Glomerular visceral epithelial cell (primary cell): ENCODE data around the gene SHKBP1.
A peak's percentile ranks its signal among the peaks of the same experiment; 100 is the strongest.
"Not testable (repeated sequence)": the region's sequence is repeated elsewhere in the genome, so short reads cannot be mapped to it uniquely, and the experiment has no call there.

Experiments
- DNase-seq: peaks from one replicate; pipeline ENCODE4 v3.0.0-alpha.2; 2016; ENCODE audit errors: extremely low spot score

SHKBP1 gene

GRCh38 chr19:40585241-40585981 lies 8.7 kb downstream of the SHKBP1 start:
- peak; percentile 91 for DNase-seq

DNA sequence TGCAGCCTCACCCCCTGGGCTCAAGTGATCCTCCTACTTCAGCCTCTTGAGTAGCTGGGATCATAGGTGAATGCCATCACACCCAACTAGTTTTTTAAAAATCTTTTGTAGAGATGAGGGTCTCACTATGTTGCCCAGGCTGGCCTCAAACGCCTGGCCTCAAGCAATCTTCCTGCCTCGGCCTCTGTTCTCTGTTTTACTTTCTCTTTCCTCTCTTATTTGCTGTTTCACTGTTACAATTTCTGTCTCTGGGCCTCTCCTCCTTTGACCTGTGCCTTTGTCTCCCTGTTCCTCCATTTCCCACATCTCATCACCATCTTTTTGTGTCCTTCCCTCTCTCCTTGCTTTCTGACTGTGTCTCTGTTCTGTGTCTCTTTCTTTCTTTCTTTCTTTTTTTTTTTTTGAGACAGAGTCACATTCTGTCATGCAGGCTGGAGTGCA lies 9.3 kb downstream of the SHKBP1 start:
- no peak for DNase-seq

DNA sequence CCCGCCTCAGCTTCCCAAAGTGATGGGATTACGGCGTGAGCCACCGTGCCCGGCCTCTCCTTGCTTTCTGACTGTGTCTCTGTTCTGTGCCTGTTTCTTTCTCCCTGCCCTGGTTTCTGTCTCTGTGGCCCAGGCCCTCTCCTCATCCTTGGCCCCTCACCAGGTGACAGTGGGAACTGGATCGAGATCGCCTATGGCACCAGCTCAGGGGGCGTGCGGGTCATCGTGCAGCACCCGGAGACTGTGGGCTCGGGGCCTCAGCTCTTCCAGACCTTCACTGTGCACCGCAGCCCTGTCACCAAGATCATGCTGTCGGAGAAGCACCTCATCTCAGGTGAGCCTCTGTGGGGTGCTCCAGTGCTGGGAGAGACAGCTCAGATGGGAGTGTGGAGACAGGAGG lies 9.9 kb downstream of the SHKBP1 start:
- no peak for DNase-seq

DNA sequence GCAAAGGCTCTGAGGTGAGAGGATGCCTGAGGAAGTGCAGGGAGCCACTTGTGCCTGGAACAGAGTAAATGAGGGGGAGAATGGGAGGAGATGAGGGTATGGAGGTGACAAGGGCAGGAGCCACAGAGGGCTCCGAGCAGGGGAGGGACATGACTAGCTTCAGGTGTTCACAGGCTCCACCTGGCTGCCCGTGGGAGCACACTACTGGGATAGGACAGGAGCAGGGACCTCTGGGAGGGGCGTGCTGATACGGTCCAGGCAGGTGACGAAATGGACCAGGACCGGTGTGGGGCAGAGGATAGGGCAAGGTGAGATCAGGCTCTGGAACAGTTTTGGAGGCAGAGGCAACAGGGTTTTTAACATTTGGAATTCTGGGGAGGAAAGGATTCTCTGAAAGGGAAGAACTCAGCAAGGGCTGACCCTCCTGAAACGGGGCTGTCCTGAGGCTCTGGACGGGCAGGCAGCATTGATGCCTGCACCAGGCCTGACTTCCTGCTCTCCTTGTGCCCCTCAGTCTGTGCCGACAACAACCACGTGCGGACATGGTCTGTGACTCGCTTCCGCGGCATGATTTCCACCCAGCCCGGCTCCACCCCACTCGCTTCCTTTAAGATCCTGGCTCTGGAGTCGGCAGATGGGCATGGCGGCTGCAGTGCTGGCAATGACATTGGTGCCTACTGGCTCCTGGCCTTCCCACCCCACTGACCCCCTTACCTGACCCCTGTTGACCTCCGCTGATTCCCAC lies 11.6 kb downstream of the SHKBP1 start:
- DNase-seq = peak; percentile 84

- no peak for DNase-seq
Measured at GRCh38 chr19:40588926-40589569, 12.4 kb downstream of the SHKBP1 start.

DNA sequence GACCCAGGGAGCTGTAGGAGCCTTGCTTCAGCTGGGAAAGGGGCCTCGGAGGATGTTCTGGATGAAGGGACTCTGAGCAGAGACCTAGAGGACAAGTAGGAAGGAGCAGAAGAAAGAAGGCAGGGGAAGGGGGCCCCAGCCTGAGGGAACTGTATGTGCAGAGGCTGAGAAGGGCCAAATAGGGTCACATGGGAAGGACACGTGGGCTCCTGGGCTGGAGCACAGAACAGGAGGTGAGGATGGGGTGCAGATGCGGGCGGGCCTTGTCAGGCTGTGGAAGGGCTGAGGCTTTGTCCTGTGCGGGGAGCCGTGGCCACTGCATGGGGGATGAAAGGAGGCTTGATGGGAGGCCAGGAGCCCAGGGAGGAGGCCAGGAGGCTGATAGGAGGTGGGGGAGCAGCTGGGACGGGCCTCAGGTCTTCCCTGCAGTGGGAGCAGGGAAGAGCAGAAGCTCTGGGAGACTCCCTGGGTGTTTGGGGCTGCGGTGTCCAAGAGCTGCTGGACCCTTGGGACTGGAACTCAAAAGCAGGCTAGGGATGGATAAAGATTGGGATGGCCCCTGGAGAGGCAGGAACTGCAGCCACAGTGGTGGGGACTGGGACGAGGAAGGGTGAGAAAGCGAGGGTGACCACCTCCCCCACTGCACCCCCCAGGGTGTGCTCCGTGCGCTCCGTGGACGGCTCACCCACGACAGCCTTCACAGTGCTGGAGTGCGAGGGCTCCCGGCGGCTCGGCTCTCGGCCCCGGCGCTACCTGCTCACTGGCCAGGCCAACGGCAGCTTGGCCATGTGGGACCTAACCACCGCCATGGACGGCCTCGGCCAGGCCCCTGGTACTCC lies 13.1 kb downstream of the SHKBP1 start:
- DNase-seq = no peak

GRCh38 chr19:40590464-40591265 lies 14.0 kb downstream of the SHKBP1 start:
- no peak for DNase-seq

DNA sequence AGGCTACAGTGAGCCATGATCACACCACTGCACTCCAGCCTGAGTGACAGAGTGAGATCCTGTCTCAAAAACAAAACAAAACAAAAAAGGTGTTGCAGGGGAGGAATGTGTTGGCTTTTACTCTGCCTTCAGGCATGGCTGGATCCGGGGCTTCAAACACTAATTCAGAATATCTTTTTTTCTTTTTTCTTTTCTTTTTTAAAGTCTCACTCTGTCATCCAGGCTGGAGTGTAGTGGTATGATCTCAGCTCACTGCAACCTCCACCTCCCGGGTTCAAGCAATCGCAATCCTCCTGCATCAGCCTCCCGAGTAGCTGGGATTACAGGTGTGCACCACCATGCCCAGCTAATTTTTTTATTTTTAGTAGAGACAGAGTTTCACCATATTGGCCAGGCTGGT lies 15.1 kb downstream of the SHKBP1 start:
- not testable (repeated sequence) for DNase-seq

DNA sequence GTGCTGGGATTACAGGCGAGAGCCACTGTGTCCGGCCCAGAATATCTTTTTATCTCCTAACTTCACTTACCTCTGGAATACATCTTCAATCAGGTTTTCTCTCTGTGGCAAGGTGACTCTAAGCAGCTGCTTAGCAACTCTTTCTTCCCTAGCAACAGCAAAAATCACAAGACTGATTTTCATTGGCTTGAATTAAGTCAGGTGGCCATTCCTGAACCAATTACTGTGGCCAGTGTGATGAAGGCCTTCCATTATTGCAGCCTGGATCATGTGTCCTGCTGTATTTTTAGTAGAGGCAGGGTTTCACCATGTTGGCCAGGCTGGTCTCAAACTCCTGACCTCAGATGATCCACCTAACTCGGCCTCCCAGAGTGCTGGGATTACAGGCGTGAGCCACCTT lies 15.5 kb downstream of the SHKBP1 start:
- peak; percentile 69 for DNase-seq

GRCh38 chr19:40594255-40594654 lies 17.6 kb downstream of the SHKBP1 start:
- DNase-seq = no peak

GRCh38 chr19:40594657-40595091 lies 18.0 kb downstream of the SHKBP1 start:
- DNase-seq = peak; percentile 74

DNA sequence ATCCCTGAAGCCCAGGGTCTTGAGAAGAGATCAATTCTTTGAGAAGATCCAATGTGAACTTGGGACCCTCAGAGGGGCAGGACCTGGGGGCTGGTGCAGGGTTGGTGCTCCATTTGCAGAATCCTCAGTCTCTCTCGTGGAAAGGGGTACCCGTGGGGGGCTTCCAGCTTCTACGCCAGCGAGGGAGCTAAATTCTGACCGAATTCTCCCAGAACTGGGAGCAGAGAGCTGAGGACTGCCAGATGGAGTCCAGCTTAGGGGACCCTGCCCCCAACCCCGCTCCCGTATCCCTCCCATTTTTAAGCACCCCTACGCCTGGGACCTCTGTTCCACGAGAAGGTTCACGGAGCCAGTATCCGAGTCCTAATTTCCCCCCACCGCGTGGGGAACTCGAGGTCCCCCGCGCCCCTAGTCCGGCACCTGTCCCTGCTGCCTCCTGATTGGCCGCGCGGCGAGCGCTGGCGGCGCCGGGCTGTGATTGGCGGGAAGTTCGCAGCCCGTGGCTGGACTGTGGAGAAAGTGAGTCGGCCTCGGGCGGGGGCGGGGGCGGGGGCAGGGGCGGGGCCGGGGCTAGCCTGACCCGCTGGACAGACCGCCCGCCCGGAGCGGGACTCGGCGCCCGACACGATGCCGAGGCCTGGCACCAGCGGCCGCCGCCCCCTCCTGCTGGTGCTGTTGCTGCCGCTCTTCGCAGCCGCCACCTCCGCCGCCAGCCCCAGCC lies 20.1 kb downstream of the SHKBP1 start:
- peak; percentile 87 for DNase-seq

- DNase-seq = no peak
Measured at GRCh38 chr19:40597329-40597838, 20.7 kb downstream of the SHKBP1 start.

GRCh38 chr19:40598121-40598917 lies 21.6 kb downstream of the SHKBP1 start:
- peak; percentile 93 for DNase-seq

DNA sequence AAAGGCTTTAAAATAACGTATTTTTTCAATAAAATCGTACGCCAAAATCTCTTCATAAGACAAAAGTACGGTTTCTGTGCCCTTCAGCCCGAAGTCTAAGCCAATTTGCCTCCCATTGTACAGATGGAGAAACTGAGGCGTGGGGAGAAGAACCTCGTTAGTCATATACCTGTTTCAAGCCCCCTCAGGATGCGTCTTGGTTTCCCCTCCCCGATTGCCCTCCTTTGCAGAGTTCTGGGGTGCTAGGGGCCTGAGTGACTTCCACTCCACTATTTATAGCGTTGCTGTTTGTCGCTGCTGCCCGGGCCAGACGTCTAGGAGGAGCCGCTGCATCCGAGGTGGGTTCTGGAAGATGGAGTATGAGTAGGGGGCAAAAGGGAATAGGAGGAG lies 22.2 kb downstream of the SHKBP1 start:
- no peak for DNase-seq

DNA sequence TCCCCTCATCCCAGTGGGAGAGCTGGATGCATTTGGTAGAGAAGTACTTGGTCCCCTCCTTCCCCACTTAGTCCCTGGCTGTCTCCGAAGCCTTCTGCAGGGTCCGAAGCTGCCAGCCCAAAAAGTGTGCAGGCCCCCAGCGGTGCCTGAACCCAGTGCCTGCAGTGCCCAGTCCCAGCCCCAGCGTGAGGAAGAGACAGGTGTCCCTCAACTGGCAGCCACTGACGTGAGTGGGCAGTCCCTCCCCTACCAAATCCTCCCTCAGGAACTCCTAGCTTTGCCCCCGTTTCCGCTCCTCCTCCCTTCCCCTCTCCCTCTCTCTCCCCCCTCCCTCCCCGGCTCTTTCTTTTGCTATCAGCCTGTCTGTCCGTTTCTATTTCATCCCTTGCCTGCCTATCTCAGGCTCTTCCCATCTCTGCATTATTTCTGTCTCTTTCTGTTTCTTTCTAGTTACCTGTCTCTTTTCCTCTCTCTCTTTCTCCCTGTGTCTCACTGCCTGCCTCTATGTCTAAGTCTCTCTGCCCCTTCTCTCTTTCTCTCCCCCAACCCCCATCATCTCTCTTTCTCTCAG lies 22.7 kb downstream of the SHKBP1 start:
- no peak for DNase-seq

DNA sequence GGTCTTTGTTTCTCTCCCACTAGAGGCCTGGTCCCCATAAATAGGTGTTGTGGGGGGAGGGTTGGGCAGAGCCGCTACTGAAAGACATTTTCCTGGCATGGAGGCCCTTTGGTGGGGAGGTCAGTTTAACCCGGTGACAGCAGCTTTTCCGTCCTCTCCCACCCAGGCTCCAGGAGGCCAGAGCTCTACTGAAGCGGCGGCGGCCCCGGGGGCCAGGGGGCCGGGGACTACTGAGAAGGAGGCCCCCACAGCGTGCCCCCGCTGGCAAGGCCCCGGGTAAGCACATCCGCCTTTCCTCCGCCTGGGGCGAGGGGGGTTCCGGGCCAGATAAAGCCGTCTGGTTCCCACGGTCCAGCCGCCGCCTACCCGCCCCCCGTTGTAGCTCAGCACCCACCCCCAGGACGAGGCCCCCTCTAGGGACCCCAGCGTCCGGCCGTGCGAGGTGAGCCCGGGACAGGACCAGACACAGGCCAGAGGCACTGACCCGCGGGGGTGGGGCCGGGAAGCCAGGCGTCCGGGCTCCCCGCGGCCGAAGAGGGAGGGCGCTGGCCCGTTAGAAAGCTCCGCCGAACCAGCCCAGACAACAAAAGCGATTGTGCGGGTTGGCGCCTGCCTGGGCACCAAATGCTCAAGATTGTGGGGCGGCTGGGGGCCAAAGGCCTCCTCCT lies 23.4 kb downstream of the SHKBP1 start:
- no peak for DNase-seq

GRCh38 chr19:40600570-40601133 lies 24.0 kb downstream of the SHKBP1 start:
- DNase-seq = no peak
